Smooth muscle cell (in vitro differentiated cells): Measurements from ENCODE around the gene ATP5MC2. TPM values are rescaled to one million over a fixed set of nuclear protein-coding genes. Genes with fewer than 3 reads are reported as not detected.

Experiments used
- DNase-seq: peaks from one replicate; lab custom pipeline; 2025; ENCODE audit not compliant: unreplicated experiment; lab: John Stamatoyannopoulos, UW
- H2AFZ ChIP-seq: fragments of 200-600 bp; sonication (generic); 2 replicates; pipeline ENCODE4 v1.6.0; 2016; ENCODE audit warnings: antibody characterized with exemption, low read depth, mild to moderate bottlenecking
- H3F3A ChIP-seq: fragments of 200-600 bp; sonication (generic); 2 replicates; pipeline ENCODE4 v1.6.0; 2017; ENCODE audit warnings: antibody characterized with exemption, low read depth
- H3K27ac ChIP-seq: fragments of 200-600 bp; sonication (generic); 2 replicates; pipeline ENCODE4 v1.5.1; 2016; ENCODE audit warnings: low read depth, mild to moderate bottlenecking
- H3K27me3 ChIP-seq: fragments of 200-600 bp; sonication (generic); 2 replicates; pipeline ENCODE4 v1.6.1; 2016; ENCODE audit warnings: low read depth, mild to moderate bottlenecking
- H3K36me3 ChIP-seq: fragments of 200-600 bp; sonication (generic); 2 replicates; pipeline ENCODE4 v1.5.1; 2016; ENCODE audit warnings: low read depth
- H3K4me1 ChIP-seq: fragments of 200-600 bp; sonication (generic); 2 replicates; pipeline ENCODE4 v1.5.1; 2016; ENCODE audit warnings: low read depth
- H3K4me2 ChIP-seq: fragments of 200-600 bp; sonication (generic); 2 replicates; pipeline ENCODE4 v1.6.0; 2016; ENCODE audit warnings: mild to moderate bottlenecking
- H3K4me3 ChIP-seq: fragments of 200-600 bp; sonication (generic); 2 replicates; pipeline ENCODE4 v1.5.1; 2016; ENCODE audit warnings: mild to moderate bottlenecking
- H3K79me2 ChIP-seq: fragments of 200-600 bp; sonication (generic); 2 replicates; pipeline ENCODE4 v1.6.0; 2016; ENCODE audit warnings: low read depth, mild to moderate bottlenecking
- H3K9ac ChIP-seq: fragments of 200-600 bp; sonication (generic); 2 replicates; pipeline ENCODE4 v1.6.0; 2016; ENCODE audit warnings: low read depth
- H3K9me3 ChIP-seq: fragments of 200-600 bp; sonication (generic); replicated peaks from 2 replicates; pipeline ENCODE4 v1.5.1; 2016; ENCODE audit warnings: low read depth
- H4K20me1 ChIP-seq: fragments of 200-600 bp; sonication (generic); 2 replicates; pipeline ENCODE4 v1.6.0; 2016; ENCODE audit warnings: low read depth
- CTCF ChIP-seq: fragments of 200-600 bp; sonication (generic); IDR thresholded peaks from 2 replicates; pipeline ENCODE4 v1.5.1; 2017; ENCODE audit warnings: borderline replicate concordance, mild to moderate bottlenecking, antibody characterized with exemption; ENCODE audit not compliant: insufficient read depth, poor library complexity, severe bottlenecking
- WGBS: methylation state at CpG from one replicate; pipeline ENCODE4 v1.1.7; 2016; ENCODE audit warnings: low lambda C conversion rate; 5-methylcytosine and 5-hydroxymethylcytosine counted together
- polyA plus RNA-seq: library from polyadenylated mRNA; unstranded; fragments of >200 nt; fragmentation: Nextera tagmentation; extraction: Ambion mirVana; gene quantifications from 2 replicates; pipeline ENCODE4 v1.2.1, GENCODE V29; 2016
- total RNA-seq: library from RNA; depleted of rRNA; stranded (reverse); fragments of >200 nt; gene quantifications from 2 replicates; pipeline ENCODE4 v1.2.3, GENCODE V29; 2014

ATP5MC2 gene
- total and polyA plus RNA-seq, 2 experiments from 2014 or later, result 261 to 320 TPM

DNA sequence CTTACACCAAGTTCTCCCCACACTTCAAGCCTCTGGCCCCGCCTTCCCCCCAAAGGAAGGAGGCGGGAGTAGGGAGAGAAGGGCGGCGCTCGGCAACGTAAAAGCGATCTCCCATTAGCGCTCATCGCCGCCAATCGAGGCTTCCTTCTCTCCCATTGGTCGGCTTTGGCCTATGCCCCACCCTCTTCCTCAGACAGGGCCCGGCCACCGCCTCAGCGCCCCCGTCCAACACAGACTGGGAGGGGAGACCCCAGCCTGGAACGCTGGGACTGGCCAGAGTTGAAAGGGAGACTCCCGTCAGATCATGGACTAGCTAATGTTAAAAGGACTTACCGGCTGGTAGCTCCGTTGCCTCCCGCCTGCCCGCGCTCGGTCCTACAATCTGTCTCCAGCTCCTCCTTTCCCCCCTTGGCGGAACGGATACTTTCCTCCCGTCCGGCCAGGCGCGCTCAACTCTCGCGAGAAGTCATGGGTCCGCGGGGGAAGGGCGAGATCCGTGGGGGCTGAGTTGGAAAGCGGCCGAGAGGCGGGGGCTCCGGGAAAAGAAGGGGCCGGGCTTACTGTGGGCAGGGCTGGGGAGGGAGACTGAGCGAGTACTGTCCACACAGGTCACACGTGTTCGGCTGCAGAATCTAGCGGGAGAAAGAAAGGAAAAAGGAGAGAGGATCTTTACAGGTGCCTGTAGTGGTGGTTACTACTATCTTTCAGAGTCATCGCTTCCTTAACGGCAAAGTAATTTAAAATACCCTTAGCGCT is 49.8 kb downstream of the ATP5MC2 start, which contains the start of gene ATF7:
ATF7 (minus strand) TSS at position 437 of the 756 bp plus-strand sequence. CDS start 25,382 bp downstream, outside the sequence.
- H4K20me1 ChIP-seq, result peaks cover 19% of the 10 kb centered on the region
- TF ChIP-seq CTCF, result no peak
- H2AFZ ChIP-seq, result peak within 1 kb of the TSS; percentile 92
- WGBS, result under 1% methylated on average over 46 of the region's 48 CpGs
- no peaks in the 10 kb centered on the region for H3K9me3 ChIP-seq
- no peaks in the 10 kb centered on the region for H3K27me3 ChIP-seq
- peak within 1 kb of the TSS; percentile 93 for H3K27ac ChIP-seq
- peak within 1 kb of the TSS; percentile 97 for H3K9ac ChIP-seq
- H3K36me3 ChIP-seq, result no peaks in the 10 kb centered on the region
- peak within 1 kb of the TSS; percentile 81 for H3K4me3 ChIP-seq
- H3K4me1 ChIP-seq, result peaks cover 31% of the 10 kb centered on the region
- peak within 1 kb of the TSS; percentile 93 for H3K4me2 ChIP-seq
- peak; percentile 99 for DNase-seq
- H3F3A ChIP-seq, result no peaks in the 10 kb centered on the region
- peaks cover 46% of the 10 kb centered on the region for H3K79me2 ChIP-seq

DNA sequence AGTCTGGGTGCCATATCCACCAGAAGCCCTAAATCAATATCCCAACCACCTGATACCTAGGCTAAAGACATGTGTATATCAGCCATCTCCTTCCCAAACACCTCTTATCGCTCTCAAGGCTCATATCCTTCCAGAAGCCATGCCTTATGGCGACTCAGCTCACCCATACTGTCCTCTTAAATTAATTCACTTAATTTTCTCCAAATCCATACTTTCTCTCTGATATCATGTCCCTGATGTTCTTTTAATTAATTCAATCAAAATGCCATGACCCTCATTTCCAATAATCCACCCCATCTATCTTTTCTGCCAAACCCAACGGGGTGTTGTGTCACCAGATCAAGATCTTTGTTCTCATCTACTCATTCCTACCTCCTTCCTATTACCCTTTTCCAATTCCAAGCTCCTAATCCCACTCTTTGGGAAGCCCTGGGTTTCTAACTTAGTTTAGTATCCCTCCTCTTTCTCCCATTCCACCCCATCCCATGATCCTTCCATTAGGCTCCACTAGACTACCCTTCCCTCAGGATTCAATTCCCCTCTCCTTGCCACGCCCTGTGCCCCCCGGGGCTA is 50.4 kb downstream of the ATP5MC2 start:
- TF ChIP-seq CTCF, result no peak
- Histone ChIP-seq H3F3A (no peaks in the 10 kb centered on the region), H4K20me1 (peaks cover 25% of the 10 kb centered on the region), H3K27ac (peak overlapping the region; percentile 93), H3K79me2 (peaks cover 53% of the 10 kb centered on the region), H3K27me3 (no peaks in the 10 kb centered on the region), H3K4me2 (peak overlapping the region; percentile 93), H3K9me3 (no peaks in the 10 kb centered on the region), H2AFZ (peak overlapping the region; percentile 92), H3K4me3 (peak overlapping the region; percentile 81), H3K36me3 (no peaks in the 10 kb centered on the region), H3K9ac (peak overlapping the region; percentile 97), H3K4me1 (peaks cover 31% of the 10 kb centered on the region)
- WGBS, result 28% methylated on average over 5 of the region's 5 CpGs
- DNase-seq, result no peak

DNA sequence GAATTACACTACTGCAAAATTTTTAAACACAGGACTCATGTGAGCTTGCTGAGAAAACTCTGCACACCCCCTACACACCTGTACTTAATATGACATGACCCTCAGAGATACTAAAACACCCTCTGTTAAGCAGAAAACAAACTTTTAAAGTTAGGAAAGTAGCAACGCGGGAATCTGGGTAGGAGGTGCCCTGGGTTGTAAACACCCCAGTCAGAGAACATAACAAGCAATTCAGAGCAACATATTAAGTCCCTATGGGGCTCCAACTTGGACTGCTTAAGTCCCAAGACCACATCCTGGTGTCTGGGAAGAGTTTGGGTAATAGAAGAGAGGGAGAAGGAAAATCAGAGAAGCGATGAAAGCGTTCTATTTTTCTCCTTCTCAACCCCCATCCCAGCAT is 50.9 kb downstream of the ATP5MC2 start:
- peak overlapping the region; percentile 20 for H3K27ac ChIP-seq
- no peak overlapping the region for H2AFZ ChIP-seq
- peaks cover 55% of the 10 kb centered on the region for H3K79me2 ChIP-seq
- DNase-seq, result no peak
- H3K4me2 ChIP-seq, result peak overlapping the region; percentile 93
- H3K4me3 ChIP-seq, result peak overlapping the region; percentile 81
- H4K20me1 ChIP-seq, result peaks cover 27% of the 10 kb centered on the region
- H3K36me3 ChIP-seq, result no peaks in the 10 kb centered on the region
- H3K27me3 ChIP-seq, result no peaks in the 10 kb centered on the region
- H3F3A ChIP-seq, result no peaks in the 10 kb centered on the region
- H3K9me3 ChIP-seq, result no peaks in the 10 kb centered on the region
- H3K9ac ChIP-seq, result peak overlapping the region; percentile 97
- WGBS, result 67% methylated on average over 4 of the region's 4 CpGs
- TF ChIP-seq CTCF, result no peak
- peaks cover 31% of the 10 kb centered on the region for H3K4me1 ChIP-seq
